AG10803 (cell line): ENCODE results near the gene GNB1L.

ENCODE experiments used
- DNase-seq: peaks from one replicate; pipeline ENCODE4 v3.0.0; 2010; ENCODE audit warnings: low read depth
- H3K4me3 ChIP-seq: 2 replicates; pipeline ENCODE4 v1.5.1; 2011; ENCODE audit warnings: mild to moderate bottlenecking, low read length, control low read depth
- TF ChIP-seq, protein P1 (sequence below): conservative IDR thresholded peaks from 2 replicates; pipeline ENCODE4 v1.5.1; 2011; ENCODE audit warnings: mild to moderate bottlenecking, low read length, control low read depth, inconsistent platforms

GNB1L gene

DNA sequence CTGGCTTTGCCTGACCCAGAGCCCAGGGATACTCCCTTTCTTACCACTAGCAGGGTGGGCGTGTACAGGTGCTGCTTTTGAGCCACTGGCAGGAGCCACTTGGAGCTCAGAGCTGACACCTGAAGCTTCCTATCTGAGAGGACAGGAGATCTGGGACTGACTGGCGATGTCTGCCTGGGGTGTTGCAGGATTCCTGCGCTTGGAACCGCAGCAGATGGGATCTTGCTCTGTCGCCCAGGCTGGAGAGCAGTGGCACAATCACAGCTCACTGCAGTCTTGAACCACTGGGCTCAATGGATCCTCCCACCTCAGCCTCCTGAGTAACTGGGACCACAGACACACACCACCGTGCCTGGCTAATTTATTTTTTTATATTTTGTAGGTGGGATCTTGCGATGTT is 113.6 kb downstream of the GNB1L start:
- no peak overlapping the region for H3K4me3 ChIP-seq
- TF ChIP-seq, protein P1, sequence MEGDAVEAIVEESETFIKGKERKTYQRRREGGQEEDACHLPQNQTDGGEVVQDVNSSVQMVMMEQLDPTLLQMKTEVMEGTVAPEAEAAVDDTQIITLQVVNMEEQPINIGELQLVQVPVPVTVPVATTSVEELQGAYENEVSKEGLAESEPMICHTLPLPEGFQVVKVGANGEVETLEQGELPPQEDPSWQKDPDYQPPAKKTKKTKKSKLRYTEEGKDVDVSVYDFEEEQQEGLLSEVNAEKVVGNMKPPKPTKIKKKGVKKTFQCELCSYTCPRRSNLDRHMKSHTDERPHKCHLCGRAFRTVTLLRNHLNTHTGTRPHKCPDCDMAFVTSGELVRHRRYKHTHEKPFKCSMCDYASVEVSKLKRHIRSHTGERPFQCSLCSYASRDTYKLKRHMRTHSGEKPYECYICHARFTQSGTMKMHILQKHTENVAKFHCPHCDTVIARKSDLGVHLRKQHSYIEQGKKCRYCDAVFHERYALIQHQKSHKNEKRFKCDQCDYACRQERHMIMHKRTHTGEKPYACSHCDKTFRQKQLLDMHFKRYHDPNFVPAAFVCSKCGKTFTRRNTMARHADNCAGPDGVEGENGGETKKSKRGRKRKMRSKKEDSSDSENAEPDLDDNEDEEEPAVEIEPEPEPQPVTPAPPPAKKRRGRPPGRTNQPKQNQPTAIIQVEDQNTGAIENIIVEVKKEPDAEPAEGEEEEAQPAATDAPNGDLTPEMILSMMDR: no peak
- DNase-seq: no peak

DNA sequence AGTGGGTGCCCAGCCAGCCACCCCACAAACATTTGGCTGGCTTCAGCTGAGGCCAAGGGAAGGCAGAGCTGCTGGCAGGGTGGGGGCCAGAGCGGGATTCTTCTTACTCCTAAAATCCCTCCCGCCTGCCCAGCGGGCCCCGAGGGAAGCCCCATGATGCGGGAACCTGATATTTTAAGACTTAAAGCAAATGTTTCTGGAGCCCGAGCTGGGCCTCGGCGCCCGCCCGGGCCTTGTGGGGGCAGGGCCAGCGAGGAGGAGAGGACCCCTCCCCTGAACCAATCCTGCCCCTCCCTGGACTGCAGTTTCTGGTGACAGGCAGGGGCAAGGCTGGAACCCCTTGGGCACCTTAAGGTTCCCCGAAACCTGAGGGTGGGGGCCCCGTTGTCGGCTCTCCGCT is 114.1 kb downstream of the GNB1L start:
- TF ChIP-seq, protein P1: no peak

DNA sequence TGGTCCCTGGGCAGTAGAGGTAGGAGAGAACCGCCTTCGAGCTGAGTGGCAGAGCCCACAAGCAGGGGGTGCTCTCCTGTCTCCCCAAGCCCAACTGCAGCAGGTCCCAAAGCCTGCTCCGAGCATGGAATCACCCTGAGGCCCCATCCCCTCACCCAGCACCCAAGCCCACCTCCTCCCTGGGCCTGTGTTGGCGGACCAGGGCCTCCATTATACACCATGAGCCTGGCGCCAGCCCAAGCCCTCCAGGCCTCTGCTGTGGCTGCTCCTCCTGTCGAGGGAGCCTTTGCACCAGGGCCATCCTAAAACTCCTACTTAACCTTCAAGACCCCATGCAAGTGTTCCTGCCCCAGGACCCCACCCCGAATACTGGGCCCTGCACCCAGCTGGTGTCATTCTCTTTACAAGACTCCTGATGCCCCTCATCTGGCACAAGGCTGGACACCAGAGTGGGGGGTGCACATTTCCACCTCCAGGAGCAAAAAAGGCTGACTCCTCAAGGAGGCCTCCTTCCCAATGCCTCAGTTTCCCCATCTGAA is 114.7 kb downstream of the GNB1L start:
- TF ChIP-seq, protein P1: no peak
- H3K4me3 ChIP-seq: no peak overlapping the region
- DNase-seq: no peak

More for the DNA sequence above, 114.1 kb downstream of the GNB1L start:
- no peak overlapping the region for H3K4me3 ChIP-seq
- DNase-seq: no peak

DNA sequence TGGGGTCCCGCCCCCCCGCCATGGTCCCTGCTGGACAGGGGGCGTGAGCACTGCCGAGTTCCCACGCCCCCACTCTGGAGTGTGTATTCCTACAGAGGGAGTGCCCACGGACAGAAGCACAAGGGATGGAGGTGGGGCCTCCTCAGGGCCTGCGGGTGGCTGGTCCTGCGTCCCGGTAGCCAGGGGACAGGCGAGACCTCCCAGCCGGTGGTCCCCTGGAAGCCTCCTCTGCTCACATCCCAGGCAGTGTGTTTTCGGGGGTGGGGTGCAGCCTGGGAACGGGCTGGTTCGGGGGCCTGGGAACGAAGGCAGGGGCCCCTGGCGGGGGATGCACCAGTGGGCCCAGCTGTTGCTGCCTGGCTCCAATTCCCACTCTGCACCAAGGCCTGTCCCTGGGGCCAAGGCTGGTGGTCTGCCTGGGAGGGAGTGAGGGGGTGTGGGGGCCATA is 115.2 kb downstream of the GNB1L start:
- DNase-seq: no peak
- TF ChIP-seq, protein P1: no peak
- H3K4me3 ChIP-seq: no peak overlapping the region

DNA sequence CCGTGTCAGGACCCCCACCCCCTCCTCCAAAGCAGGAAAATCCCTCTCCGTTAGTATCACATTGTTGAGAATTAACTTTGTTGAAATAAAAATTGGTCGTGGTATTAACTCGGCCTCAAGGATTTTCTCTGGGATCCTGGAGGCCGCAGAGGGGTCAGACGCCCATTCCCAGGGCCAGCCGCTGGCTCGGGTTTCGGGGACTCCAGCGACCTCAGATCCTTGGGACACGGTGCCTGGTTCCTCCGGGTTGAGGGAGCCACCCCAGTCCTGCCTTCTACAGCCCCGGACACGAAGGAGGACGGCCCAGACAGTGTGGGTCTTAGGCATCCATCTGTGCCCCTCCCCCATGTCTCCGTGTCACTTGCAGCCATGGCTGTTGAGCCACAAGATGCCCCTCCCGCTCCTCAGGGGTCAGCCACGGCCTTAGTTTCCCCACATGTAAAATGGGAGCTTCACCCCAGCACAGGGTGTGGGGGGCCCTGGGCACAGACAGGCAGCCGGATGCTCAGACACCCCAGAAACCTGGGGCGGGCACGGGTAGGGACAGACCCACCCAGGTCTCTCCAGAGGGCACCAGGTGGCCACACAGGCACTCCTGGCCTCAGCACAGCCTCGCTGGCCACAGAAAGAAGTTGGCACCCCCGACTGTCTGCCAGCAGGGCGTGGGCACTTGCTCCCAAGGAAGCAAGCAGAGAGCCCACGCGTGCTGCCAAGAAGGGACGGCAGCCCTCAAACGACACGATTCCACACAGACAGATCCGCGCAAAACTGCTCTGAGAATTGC is 115.8 kb downstream of the GNB1L start:
- TF ChIP-seq, protein P1: no peak
- no peak for DNase-seq
- H3K4me3 ChIP-seq: no peak overlapping the region

DNA sequence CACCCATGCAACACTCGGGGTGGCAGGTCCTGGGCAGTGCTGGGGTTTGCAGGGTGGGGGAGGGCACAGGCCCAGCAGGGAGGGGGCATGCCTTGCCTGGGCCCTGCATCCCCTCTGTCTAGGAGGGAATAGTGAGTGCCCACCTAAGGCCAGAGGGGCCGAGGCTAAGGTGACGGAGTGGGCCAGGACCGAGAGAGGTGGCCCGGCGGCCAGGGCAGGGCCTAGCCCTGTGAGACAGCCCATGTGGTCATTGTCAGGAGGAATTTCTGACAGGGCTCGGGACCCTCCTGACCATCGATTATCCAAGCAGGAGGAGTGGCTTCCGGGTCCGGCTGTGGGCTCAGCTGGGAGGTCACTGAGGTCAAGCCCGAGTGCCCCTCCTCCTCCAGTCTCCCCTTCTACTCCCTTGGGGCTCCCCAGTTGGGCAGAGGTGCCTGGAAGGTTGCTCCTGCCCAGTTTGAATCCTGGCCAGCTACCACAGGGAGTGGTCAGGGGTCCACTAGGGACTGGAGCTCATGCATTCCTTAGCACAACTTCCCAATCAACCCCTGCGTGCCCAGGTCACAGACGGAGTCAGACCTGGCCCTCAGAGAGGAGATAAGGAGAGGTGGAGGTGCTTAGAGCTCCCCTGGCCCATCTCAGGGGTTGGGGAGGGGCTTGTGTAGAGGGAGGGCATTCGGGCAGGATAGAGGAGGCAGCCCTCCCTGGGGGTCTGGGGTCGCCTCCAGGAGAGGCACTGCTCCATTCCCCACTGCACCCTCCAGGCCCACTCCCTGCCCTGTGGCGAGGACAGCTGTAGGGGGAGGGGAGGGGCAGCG is 116.6 kb downstream of the GNB1L start:
- no peak overlapping the region for H3K4me3 ChIP-seq
- DNase-seq: no peak
- TF ChIP-seq, protein P1: no peak
